NCI-H128 (cell line): ENCODE measurements around the gene CALM3.

Experiments
- DNase-seq: peaks from one replicate; lab custom pipeline; 2025; ENCODE audit not compliant: unreplicated experiment; lab: John Stamatoyannopoulos, UW

Gene CALM3

DNA sequence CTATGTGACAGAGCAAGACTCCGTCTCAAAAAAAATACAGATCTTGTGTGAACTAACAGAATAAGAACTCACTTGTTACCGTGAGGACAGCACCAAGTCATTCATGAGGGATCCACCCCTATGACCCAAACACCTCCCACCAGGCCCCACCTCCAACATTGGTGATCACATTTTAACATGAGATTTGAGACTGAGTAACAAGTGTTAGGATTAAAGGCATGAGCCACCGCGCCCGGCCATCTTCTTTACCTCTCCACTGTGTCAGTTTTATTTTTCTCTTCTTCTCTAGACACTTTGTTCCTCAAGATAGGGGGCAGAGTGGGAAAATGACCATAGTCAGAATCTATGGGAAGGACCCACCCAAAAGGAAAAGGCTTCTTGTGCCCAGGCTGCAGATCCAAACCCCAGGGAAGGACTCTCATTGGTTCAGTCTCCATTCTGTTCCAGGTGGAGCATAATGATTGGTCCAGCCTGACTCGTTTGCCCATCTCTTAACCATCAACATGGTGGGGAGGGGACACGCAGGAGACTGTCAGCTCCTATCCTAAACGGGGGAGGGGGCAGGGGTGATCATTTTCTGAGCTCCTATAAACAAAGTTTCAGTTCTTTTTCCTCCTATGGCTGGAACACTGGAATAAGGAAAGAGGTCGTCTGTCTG is 1.3 kb upstream of the CALM3 start:
- no peak for DNase-seq

DNA sequence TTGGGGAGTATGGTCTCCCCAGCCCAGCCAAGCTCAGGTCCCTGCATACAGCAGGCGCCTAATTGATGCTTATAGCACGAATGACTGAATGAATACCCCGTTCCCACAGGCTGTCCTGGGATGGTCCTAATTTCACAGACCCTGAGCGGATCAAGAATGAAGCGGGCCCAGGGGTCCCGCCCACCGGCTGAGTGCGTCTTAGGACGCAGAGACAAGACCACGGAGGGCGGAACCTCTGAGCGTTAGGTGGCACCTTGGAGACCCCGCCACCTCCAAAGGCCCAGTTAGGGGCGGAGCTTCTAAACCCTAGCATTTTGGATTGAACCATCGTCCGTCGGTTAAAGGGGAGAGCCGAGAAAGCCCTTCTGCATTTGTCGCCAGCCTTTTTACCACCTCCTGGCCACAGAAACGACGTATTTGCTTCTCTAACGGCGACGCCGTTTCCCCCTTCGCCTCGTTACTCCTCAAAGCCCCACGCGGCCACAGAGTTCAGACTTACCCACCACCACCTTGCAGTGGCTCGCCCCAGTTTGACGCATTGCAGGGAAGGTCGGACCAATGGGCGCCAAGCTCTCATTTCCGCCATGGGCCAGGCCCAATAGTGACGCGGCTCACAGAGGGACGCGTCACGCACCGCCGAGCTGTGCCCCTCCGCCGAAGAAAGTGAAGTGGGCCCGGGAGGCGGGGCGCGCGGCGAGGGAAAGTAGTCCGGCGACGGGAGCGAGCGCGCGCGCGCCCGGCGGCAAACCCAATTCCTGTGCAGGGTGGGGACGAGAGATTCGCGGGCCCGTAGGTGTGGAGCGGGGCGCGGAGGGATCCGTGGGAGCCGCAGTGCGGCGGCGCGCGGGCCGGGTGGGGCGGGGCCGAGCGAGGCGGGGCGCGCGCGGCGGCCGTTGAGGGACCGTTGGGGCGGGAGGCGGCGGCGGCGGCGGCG is 479 bp upstream of the CALM3 start:
- DNase-seq, result peak; percentile 98

DNA sequence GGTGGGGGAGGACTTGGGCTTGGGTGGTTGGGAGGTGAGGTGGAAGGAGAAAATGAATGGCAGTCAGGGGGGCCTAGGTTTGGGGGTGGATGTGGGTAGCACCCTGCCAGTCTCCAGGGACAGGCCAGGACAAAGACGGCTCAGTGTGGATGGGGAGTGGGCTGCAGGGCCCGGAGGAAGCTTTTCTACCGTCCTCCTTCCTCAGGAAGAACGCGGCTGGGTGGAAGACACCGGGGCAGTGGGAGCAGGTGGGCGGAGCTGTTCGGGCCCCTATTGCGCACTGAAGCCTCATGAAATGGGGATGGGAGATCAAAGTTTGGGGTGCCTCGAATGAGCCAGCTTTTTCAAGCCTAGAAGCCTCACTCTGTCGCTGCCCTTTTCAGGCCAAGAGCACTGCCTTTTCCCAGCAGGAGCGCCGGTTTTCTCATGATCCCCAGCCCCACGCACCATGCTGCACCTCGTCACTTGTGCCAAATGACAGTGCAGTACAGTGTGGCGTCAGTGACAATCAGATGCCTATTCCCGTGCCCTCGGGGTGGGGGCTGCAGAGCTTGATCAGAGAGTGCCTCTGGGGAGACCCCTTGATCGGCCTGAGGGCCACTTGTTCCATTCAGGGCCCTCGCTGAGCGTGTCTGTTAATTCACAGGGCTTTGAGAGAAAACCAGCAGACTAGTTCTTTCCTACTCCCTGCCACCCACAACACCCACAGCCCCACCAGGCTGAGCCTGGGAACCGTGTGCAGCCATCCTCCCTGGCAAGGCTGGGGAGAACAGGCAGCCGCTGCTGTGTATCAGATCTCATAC is 1.5 kb downstream of the CALM3 start:
- no peak for DNase-seq

DNA sequence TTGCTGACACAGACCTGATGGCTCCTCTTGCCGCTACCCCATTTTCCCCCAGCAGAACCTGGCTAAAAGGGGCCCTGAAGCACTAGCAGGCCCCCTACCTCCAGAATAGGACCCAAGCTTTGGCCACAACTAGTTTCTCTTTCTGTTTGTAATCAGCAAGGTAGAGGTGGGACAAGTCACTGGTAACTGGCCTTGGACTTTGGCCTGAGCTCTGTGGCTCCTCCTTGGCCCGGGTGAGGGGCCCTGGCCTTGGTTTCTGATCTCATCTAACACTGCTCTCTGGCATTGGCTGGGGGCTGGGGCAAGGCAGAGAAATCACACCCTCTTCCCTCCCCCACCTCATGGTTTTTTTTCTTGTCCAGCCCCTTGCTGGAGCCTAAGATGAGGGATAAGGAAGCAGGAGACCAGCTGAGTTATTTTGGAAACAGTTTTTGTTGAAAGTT is 2.1 kb downstream of the CALM3 start:
- no peak for DNase-seq

DNA sequence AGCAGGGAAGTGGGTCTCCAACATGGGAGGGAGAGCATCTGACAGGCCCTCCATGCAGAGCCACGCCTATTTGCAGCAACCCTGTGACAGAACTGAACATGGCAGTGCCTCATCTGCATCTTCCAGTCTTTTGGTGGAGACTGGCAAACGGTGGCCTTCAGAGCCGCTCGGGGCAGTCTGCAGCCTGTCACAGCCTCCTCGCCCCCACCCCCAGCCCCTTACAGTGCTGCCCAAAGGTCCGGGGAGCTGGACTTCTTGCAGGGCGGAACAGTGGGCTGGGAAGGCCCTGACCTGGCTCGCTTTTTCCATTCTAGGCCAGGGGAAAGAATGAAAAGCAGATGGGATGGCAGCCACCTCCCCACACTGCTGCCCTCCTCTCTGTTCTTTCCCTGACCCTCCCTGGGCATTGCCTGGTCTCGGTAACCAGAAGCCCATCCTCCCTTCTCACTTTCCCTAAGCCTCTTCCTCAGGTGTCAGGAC is 2.7 kb downstream of the CALM3 start:
- DNase-seq, result no peak

DNA sequence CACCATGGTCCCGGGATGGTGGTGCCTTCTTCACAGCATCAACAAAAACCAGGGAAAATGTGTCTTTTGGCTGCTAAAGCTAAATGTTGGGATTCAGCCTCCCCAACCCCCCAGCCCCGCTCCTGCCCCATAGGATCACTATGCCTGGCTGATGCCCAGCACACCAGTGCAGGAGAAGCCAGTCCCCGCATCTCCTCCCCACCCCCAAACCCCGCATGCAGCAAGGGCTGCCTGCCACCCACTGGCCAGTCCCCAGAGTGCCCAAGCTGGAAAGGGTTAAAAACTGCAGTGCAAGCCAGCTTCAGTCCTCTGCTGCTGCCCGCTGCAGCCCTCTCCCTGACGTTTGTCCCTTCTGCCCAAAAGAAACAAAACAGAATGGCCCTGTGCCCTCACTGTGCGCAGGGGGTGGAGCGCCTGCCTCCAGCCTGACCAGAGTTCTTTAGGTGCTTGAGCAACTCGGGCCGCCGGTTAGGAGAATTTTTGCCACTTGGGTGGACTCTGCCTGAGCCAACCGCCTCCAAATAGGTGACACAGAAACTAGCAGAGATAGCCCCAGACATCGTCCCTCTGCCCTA is 3.7 kb downstream of the CALM3 start:
- no peak for DNase-seq

DNA sequence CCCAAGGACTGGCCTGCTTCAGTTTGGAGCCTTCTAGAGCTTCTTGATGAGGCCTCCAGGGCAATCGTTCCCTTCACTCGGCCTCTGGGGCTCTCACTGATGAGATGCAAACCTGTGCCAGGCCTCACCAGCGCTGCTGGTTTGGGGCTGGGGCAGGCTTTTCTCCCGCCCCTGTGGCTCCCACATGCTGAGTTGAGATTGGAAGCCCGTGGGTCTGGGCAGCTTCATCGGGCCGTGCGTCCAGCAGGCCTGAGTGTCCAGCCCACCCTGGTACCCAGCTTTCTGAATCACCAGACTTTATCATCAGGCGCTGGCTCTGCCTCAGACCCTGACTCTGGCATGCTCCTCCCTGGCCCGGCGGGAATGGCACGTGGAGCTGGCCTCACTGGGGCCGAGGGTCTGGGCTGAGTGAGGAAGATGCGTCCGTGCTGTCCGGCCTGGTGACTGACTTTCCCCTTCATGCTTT is 4.3 kb downstream of the CALM3 start:
- no peak for DNase-seq

DNA sequence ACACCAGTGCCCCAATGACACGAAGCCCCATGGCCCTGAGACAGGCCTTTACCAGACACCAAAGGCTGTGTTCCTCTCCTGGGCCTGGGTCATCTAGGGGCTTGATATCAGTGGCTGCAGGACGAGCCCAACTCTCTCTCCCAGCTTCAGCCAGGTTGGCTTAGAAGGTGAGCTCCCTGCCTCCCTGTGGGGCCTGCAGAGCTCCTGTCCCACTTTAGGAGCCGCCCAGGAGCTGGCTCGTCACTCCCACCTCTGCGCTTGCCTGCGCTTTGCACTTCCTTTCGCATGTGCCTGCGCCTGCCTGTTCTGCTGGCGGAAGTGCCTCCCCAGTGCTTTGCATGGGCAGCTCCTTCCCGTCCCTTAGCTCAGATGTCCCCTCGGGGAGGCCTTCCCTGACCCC is 4.9 kb downstream of the CALM3 start:
- DNase-seq, result no peak

DNA sequence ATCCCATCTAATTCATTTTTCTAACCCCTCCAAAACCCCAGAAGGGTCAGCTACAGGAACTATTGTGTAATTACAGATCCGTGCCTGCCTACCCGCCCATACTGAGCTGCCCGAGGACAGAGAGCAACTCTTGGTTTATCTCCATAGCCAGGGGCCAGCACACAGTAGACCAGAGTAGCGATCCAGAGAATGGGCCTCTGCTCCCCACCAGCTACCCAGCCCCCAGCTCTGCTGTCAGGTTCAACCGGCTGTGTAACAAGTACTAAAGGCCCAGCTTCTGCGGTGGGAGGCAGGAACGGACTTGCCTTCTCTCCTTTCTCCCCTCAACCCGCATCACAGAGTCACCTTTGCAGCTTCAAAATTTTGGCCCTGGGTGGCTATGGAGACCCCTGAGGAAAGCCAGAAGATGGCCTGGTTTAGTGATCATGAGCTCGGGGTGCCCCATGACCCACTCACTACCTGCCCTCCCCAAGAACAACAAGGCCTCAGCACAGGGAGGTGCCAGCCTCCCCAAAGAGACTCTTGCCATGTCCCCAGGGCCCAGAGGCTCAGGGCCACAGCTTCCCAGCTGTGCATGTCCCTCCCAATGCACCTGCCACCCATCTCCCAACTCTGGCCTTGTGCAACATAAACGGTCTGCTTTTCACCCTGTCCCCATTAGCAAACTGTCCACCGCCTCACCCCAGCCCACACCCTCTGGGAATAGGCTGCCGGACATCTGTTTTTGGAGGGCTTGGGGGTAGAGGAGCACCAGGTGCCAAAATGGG is 5.7 kb downstream of the CALM3 start:
- DNase-seq, result no peak

DNA sequence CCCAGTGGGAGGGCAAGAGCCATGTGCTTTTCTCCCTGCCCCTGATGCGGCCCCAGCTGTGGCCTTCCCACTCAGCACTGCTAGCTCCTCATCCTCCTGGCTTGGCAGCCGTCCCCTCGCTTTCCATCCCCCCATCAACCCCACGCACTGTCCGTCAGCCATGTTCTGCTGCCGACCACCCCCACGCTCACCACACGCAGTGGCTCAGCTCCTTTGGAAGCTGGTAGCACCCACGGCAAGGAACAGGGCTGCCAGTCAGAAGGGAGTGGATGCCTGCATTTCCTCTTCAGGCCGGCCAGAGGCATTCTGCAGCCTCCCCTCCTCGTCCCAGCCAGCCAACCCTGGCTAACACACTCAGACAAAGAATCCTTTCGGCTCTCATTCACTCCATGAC is 6.3 kb downstream of the CALM3 start:
- DNase-seq, result no peak

DNA sequence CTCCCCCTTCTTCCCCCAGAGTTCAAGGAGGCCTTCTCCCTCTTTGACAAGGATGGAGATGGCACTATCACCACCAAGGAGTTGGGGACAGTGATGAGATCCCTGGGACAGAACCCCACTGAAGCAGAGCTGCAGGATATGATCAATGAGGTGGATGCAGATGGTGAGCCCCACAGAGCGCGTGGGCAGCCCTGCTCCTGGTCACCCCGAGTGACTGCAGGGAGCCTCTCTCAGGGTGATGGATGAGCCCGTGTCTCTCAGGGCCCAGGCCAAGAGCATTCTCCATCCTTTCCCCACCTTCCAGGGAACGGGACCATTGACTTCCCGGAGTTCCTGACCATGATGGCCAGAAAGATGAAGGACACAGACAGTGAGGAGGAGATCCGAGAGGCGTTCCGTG is 7.0 kb downstream of the CALM3 start:
- no peak for DNase-seq

DNA sequence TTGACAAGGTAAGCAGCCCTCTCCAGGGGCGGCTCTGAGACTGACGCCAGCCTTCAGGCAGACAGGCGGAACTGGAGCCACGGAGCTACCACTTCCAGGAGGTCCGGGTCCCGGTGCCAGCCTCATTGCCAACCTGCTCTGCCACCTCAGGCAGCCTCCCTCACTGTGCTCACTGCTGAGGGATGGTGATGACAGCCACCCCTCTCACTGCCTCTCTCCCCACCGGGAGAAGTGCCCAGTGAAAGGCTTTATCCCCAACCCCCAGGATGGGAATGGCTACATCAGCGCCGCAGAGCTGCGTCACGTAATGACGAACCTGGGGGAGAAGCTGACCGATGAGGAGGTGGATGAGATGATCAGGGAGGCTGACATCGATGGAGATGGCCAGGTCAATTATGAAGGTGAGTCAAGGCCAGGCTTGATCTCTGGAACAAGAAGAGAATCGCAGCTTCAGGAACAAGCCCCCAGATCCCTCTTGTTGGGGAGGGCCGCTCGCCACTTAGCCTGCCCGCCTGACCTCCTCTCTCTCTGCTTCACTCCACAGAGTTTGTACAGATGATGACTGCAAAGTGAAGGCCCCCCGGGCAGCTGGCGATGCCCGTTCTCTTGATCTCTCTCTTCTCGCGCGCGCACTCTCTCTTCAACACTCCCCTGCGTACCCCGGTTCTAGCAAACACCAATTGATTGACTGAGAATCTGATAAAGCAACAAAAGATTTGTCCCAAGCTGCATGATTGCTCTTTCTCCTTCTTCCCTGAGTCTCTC is 7.6 kb downstream of the CALM3 start:
- no peak for DNase-seq

DNA sequence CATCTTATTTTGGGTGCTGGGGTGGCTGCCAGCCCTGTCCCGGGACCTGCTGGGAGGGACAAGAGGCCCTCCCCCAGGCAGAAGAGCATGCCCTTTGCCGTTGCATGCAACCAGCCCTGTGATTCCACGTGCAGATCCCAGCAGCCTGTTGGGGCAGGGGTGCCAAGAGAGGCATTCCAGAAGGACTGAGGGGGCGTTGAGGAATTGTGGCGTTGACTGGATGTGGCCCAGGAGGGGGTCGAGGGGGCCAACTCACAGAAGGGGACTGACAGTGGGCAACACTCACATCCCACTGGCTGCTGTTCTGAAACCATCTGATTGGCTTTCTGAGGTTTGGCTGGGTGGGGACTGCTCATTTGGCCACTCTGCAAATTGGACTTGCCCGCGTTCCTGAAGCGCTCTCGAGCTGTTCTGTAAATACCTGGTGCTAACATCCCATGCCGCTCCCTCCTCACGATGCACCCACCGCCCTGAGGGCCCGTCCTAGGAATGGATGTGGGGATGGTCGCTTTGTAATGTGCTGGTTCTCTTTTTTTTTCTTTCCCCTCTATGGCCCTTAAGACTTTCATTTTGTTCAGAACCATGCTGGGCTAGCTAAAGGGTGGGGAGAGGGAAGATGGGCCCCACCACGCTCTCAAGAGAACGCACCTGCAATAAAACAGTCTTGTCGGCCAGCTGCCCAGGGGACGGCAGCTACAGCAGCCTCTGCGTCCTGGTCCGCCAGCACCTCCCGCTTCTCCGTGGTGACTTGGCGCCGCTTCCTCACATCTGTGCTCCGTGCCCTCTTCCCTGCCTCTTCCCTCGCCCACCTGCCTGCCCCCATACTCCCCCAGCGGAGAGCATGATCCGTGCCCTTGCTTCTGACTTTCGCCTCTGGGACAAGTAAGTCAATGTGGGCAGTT is 8.6 kb downstream of the CALM3 start:
- DNase-seq, result no peak

DNA sequence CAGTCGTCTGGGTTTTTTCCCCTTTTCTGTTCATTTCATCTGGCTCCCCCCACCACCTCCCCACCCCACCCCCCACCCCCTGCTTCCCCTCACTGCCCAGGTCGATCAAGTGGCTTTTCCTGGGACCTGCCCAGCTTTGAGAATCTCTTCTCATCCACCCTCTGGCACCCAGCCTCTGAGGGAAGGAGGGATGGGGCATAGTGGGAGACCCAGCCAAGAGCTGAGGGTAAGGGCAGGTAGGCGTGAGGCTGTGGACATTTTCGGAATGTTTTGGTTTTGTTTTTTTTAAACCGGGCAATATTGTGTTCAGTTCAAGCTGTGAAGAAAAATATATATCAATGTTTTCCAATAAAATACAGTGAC is 9.3 kb downstream of the CALM3 start:
- no peak for DNase-seq

DNA sequence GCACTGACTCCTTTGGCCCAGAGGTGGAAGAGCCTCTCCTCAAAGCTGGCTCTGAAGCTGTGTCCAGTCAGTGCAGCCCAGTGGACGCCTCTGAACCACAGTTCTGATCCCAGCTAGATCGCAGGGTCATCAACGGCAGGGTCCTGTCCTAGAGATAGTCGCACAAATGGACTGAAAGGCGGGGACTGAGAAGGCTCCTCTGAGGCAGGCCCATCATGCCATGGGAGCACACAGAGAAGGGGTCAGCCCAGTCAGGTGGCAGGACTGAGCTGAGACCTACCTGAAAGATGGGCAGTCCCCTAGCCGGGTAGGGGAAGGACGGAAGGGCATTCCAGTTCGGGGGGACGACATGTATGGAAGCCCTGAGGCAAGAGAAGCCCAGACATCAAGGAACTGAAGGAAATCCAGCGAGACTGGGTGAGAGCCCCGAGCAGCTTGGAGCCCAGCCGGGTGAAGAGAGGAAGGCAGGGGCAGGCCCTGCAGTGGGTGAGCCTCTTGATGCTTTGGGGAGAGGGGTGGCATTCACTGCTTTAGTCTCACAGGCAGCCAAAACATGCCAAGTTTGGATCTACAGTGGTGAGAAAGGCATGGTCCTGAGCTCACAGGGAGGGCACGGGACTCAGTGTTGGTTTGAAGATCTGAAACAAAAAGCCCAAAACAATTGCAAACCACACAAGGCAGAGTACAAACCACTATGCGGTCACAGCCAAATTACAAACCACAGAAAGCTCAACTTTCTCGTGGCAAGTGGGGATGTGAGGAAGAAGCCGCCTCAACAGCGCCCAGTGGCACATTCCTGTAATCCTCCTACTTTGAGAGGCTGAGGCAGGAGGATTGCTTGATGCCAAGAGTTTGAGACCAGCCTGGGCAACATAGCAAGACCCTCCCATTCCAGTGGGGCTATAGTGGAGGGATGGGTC is 10.0 kb downstream of the CALM3 start:
- DNase-seq, result no peak

DNA sequence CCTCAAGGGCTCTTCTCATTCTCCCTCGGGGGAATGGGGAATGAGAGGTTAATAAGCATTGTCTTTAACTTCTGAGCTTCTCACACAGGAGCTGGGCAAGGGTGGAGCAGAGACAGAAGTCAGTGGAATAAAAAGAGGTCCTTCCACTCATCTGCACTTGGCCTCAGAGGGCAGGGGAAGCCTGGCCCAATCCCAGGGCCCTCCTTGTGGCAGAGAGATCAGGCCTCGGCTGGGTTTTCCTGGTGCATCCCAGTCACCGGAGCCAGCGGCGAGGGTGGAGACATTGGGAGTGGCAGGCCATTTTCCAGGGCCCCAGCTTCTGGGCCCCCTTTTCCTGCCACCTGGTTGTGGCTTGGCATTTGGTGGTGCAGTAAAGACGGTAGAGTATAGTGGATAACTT is 10.6 kb downstream of the CALM3 start:
- no peak for DNase-seq

DNA sequence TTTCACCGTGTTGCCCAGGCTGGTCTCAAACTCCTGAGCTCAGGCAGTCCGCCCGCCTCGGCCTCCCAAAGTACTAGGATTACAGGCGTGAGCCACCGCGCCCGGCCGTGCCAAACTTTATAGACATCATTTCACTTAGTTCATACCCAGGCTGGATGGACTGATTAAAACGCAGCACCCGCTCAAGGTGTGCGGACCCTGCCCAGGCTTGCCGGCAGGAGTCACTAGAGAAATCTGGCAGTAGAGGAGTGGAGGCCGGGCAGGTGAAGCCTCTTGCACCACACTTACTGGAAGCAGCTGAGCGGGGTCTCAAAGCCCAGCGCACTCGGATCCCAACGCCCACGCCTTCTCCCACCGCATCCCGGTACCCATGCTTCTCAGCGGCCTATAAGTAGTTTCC is 12.4 kb downstream of the CALM3 start:
- no peak for DNase-seq
